Sigmoid colon (tissue), 7 donors: ENCODE measurements around the gene ODC1. TPM values are rescaled to one million over a fixed set of nuclear protein-coding genes. Genes with fewer than 3 reads are reported as not detected.

ENCODE experiments used
- DNase-seq: peaks from one replicate; pipeline ENCODE4 v3.0.0-alpha.2; 2019
- H3K27ac ChIP-seq, 4 donors: fragments of 200-600 bp; sonication (generic); one replicate each; pipeline ENCODE4 v1.5.1; 2016 to 2019; ENCODE audit warnings: mild to moderate bottlenecking in 1 of 4
- H3K27me3 ChIP-seq, 3 donors: fragments of 200-600 bp; sonication (generic); one replicate each; pipeline ENCODE4 v1.5.1; 2019; ENCODE audit warnings: mild to moderate bottlenecking in 1 of 3
- H3K36me3 ChIP-seq, 4 donors: fragments of 200-600 bp; sonication (generic); one replicate each; pipeline ENCODE4 v1.5.1; 2016 to 2019
- H3K4me1 ChIP-seq, 4 donors: fragments of 200-600 bp; sonication (generic); one replicate each; pipeline ENCODE4 v1.5.1; 2017 to 2019
- H3K4me3 ChIP-seq, 4 donors: fragments of 200-600 bp; sonication (generic); one replicate each; pipeline ENCODE4 v1.5.1; 2017 to 2019; ENCODE audit warnings: mild to moderate bottlenecking in 2 of 4, moderate library complexity in 1 of 4
- H3K9me3 ChIP-seq, 4 donors: fragments of 200-600 bp in 3 of 4; sonication (generic) in 3 of 4; one replicate each; pipeline versions ENCODE4 v1.5.1 to v1.6.1; 2013 to 2019
- EP300 ChIP-seq, 4 donors: sonication (generic); formaldehyde crosslinking; IDR thresholded peaks; one replicate each; pipeline ENCODE4 v1.6.1; 2017; ENCODE audit warnings: antibody characterized with exemption in 4 of 4
- POLR2A ChIP-seq, 2 donors: fragments of 450-650 bp; IDR thresholded peaks; one replicate each; pipeline ENCODE4 v1.6.1; 2016; ENCODE audit warnings: antibody characterized with exemption in 2 of 2, mild to moderate bottlenecking in 2 of 2, moderate library complexity in 2 of 2
- POLR2AphosphoS5 ChIP-seq, 4 donors: sonication (generic); formaldehyde crosslinking; IDR thresholded peaks; one replicate each; pipeline ENCODE4 v1.6.1; 2017; ENCODE audit warnings: antibody characterized with exemption in 4 of 4
- WGBS, 2 donors: extraction: QIAGEN DNeasy Blood & Tissue Kit; methylation state at CpG; one replicate each; pipeline ENCODE4 v1.1.7; 2013; 5-methylcytosine and 5-hydroxymethylcytosine counted together
- intact Hi-C: fragments of 100-400 bp; cut with DNase I; formaldehyde crosslinking; loops from one replicate; pipeline ENCODE4 v1.15.1; 2023
- polyA plus RNA-seq, 3 donors: library from polyadenylated mRNA; stranded (reverse); fragments of 200-250 nt; gene quantifications; one replicate each; pipeline ENCODE4 v1.2.3, GENCODE V29; 2013
- total RNA-seq, 4 donors: library from RNA; depleted of rRNA; stranded (reverse); fragments of >200 nt; gene quantifications; one replicate each; pipeline ENCODE4 v1.1.0, GENCODE V29; 2016
- TF ChIP-seq, protein P1 (sequence below), 4 experiments: fragments of 450-650 bp in 3 of 4; fragments of 200-600 bp in 1 of 4; IDR thresholded peaks; one replicate each; pipeline ENCODE4 v1.5.1; 2016 to 2019; ENCODE audit warnings: antibody characterized with exemption in 4 of 4, mild to moderate bottlenecking in 3 of 4, moderate library complexity in 2 of 4
- donor health status: healthy with polysubstance abuse.
- donor health status: Bipolar disorder and iron deficiency.
- donor health status: healthy.

Gene ODC1
- total and polyA plus RNA-seq, 7 donors: 34.8 to 88.2 (median 54.3) TPM

DNA sequence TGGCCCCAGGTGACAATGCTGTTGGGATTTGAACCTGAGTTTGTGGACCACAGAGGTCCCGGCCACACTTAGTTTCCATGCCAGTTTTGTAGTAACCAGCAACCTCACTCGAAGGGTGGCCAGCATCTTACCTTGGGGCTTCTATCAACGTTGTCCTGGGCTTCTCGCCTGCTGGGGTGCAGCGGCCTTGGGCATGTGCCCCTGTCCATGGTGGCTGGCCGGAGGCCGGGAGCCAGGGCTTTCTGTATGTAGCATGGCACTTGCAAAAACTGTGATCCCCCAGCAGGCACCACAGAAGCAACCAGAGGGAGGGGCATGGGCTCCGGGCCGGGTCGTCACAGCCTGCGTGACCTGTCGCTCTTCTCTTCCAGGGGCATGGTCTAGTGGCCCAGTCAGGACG is 51.7 kb downstream of the ODC1 start:
- TF ChIP-seq, protein P1, sequence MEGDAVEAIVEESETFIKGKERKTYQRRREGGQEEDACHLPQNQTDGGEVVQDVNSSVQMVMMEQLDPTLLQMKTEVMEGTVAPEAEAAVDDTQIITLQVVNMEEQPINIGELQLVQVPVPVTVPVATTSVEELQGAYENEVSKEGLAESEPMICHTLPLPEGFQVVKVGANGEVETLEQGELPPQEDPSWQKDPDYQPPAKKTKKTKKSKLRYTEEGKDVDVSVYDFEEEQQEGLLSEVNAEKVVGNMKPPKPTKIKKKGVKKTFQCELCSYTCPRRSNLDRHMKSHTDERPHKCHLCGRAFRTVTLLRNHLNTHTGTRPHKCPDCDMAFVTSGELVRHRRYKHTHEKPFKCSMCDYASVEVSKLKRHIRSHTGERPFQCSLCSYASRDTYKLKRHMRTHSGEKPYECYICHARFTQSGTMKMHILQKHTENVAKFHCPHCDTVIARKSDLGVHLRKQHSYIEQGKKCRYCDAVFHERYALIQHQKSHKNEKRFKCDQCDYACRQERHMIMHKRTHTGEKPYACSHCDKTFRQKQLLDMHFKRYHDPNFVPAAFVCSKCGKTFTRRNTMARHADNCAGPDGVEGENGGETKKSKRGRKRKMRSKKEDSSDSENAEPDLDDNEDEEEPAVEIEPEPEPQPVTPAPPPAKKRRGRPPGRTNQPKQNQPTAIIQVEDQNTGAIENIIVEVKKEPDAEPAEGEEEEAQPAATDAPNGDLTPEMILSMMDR (IDR thresholded peaks at IDR 0.05): no peak
- TF ChIP-seq EP300 (IDR thresholded peaks at IDR 0.05): no peak

DNA sequence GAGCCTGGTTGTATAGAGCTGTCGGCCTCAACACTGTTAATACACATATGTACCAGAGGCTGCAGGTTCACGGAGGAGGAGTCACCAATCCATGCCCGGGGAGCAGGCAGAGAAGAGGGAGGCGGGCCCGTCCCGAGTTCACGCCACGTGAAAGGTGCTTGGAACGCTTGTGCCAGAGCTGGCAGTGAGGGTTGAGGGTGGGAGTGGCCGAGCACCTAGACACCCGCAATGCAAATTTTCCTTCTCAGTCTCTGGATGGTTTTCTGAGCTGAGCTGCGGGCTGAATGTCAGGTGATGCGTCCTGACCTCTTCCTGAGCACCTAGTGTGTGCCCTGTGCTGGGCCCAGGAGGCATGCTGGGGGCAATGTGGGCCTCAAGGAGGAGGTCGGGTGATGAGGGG is 52.2 kb downstream of the ODC1 start:
- no peaks in the 10 kb centered on the region for H3K9me3 ChIP-seq
- H3K36me3 ChIP-seq: no peaks in the 10 kb centered on the region
- WGBS, 2 donors: 87 to 92% methylated on average over 14 of the region's 14 CpGs
- H3K27ac ChIP-seq: no peak overlapping the region
- intact Hi-C loops: no loop called here
- no peaks in the 10 kb centered on the region for H3K27me3 ChIP-seq
- no peak for DNase-seq
- TF ChIP-seq POLR2AphosphoS5 (IDR thresholded peaks at IDR 0.05) (no peak), POLR2A (IDR thresholded peaks at IDR 0.05) (no peak), EP300 (IDR thresholded peaks at IDR 0.05) (no peak)
- TF ChIP-seq, protein P1 (IDR thresholded peaks at IDR 0.05): no peak
- peaks cover 0 to 9% (median 2%) of the 10 kb centered on the region in 4 donors for H3K4me1 ChIP-seq
- H3K4me3 ChIP-seq: no peak overlapping the region

More for the DNA sequence above, 51.7 kb downstream of the ODC1 start:
- Histone ChIP-seq H3K9me3 (no peaks in the 10 kb centered on the region), H3K36me3 (no peaks in the 10 kb centered on the region), H3K27ac (no peak overlapping the region), H3K4me1 (peaks cover 0 to 15% (median 8%) of the 10 kb centered on the region in 4 donors), H3K4me3 (no peak overlapping the region), H3K27me3 (no peaks in the 10 kb centered on the region)
- no peak for DNase-seq
- 91 to 92% methylated on average over 13 of the region's 13 CpGs for WGBS, 2 donors
- intact Hi-C loops: no loop called here

DNA sequence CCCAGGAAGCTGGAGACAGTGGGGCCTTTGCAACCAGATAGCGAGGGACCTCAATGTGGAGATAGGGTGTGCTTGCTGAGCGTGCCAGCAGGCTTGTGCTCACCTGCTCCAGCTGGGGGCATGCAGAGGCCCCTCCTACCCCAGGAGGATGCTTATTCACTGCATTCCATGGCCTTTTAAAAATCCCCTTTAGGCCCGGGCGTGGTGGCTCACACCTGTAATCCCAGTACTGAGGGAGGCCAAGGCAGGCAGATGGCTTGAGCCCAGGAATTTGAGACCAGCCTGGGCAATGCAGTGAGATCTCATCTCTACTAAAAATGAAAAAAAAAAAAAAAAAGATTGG is 54.5 kb downstream of the ODC1 start:
- no peak for DNase-seq
- Histone ChIP-seq H3K27me3 (no peaks in the 10 kb centered on the region), H3K27ac (no peak overlapping the region), H3K4me3 (no peak overlapping the region), H3K9me3 (no peaks in the 10 kb centered on the region), H3K4me1 (peaks cover 0 to 22% (median 9%) of the 10 kb centered on the region in 4 donors), H3K36me3 (no peaks in the 10 kb centered on the region)
- intact Hi-C loops: no loop called here
- no peak for TF ChIP-seq POLR2AphosphoS5 (IDR thresholded peaks at IDR 0.05)
- TF ChIP-seq, protein P1 (IDR thresholded peaks at IDR 0.05): no peak
- WGBS, 2 donors: 84 to 93% methylated on average over 4 of the region's 4 CpGs

DNA sequence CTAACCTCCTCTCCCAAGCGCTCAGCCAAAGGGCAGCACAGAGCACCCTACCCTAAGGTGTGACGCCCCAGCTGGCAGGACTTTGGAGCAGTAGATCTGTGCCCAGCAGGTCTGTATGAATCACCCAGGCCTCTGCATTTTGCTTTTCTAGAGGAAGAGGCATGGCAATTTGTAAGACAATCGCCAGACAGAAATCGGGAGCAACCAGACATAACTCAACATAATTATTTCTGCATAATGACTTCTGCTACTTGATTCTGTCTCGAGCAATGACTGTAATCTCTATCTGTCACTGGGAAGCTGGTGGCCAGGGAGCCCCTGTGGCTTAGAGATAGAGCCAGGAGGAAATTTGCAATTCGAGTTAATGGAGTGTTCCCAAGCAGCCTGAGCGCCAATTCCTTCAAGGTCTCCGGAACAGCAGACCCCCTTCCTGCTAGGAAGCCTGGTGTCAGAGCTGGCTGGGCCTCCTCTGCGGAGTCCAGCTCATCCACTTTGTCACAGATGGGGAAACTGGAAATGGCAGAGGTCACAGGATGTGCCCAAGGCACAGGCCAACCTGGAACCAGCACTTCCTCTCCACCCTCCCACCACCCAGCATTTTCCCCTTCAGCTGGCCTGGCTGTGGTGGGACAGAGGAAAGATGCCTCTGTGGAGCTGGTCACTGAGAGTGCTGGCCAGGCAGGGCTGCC is 55.0 kb downstream of the ODC1 start:
- TF ChIP-seq, protein P1 (IDR thresholded peaks at IDR 0.05): no peak
- TF ChIP-seq POLR2AphosphoS5 (IDR thresholded peaks at IDR 0.05) (no peak), POLR2A (IDR thresholded peaks at IDR 0.05) (no peak), EP300 (IDR thresholded peaks at IDR 0.05) (no peak)
- no peak for DNase-seq
- Histone ChIP-seq H3K36me3 (no peaks in the 10 kb centered on the region), H3K4me3 (no peak overlapping the region), H3K4me1 (peaks cover 0 to 22% (median 9%) of the 10 kb centered on the region in 4 donors), H3K27me3 (no peaks in the 10 kb centered on the region), H3K27ac (no peak overlapping the region), H3K9me3 (no peaks in the 10 kb centered on the region)
- intact Hi-C loops: no loop called here
- WGBS, 2 donors: 76 to 79% methylated on average over 9 of the region's 9 CpGs

DNA sequence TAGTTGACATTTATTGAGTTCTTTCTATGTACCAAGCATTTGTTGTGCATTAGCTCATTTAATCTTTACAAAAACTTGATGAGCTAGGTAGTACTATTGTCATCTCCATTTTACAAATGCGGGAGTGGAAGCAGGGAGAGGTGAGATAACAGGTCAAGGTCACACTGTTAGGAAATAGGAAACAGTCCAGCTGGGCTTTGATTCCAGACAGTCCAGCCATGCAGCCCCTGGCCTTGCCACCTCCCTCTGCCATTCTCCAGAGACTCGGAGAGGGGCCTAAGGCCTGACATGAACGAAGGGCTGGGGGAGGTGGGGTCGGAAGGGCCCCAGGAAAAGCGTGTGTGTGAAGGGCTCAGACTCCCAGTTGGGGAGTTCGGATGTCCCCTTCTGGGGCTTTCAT is 55.6 kb downstream of the ODC1 start:
- peaks cover 0 to 22% (median 9%) of the 10 kb centered on the region in 4 donors for H3K4me1 ChIP-seq
- H3K36me3 ChIP-seq: no peaks in the 10 kb centered on the region
- no peak for TF ChIP-seq POLR2A (IDR thresholded peaks at IDR 0.05)
- TF ChIP-seq, protein P1 (IDR thresholded peaks at IDR 0.05): no peak
- no peak for TF ChIP-seq POLR2AphosphoS5 (IDR thresholded peaks at IDR 0.05)
- no peak for TF ChIP-seq EP300 (IDR thresholded peaks at IDR 0.05)
- H3K9me3 ChIP-seq: no peaks in the 10 kb centered on the region
- no peak for DNase-seq
- intact Hi-C loops: no loop called here
- 79 to 84% methylated on average over 6 of the region's 6 CpGs for WGBS, 2 donors
- H3K27me3 ChIP-seq: no peaks in the 10 kb centered on the region
- H3K27ac ChIP-seq: no peak overlapping the region
- no peak overlapping the region for H3K4me3 ChIP-seq
